H1 (cell line): Measurements from ENCODE around the gene ALG14. TPM values are rescaled to one million over a fixed set of nuclear protein-coding genes. Genes with fewer than 3 reads are reported as not detected.

Experiments used
- ATF3 ChIP-seq: IDR thresholded peaks from 2 replicates; pipeline ENCODE4 v1.6.1; 2011; ENCODE audit warnings: low read depth, mild to moderate bottlenecking, low read length; ENCODE audit not compliant: insufficient read depth
- EP300 ChIP-seq, 2 experiments: IDR thresholded peaks; 1 replicate in 1 of 2; 2 replicates in 1 of 2; pipeline ENCODE4 v1.6.1; 2011 to 2012; ENCODE audit warnings: low read depth in 2 of 2, low read length in 2 of 2, mild to moderate bottlenecking in 2 of 2, borderline replicate concordance in 1 of 2, inconsistent platforms in 1 of 2, moderate library complexity in 1 of 2
- FOSL1 ChIP-seq: IDR thresholded peaks from 2 replicates; pipeline ENCODE4 v1.6.1; 2011; ENCODE audit warnings: mild to moderate bottlenecking, low read depth, low read length, moderate library complexity; ENCODE audit not compliant: insufficient read depth
- MAFK ChIP-seq: IDR thresholded peaks from 2 replicates; pipeline ENCODE4 v1.6.1; 2012; ENCODE audit warnings: low read depth, mild to moderate bottlenecking, improper control_type of control experiment, low read length
- MAX ChIP-seq: IDR thresholded peaks from 2 replicates; pipeline ENCODE4 v1.6.1; 2012; ENCODE audit warnings: inconsistent platforms
- RBBP5 ChIP-seq: IDR thresholded peaks from 2 replicates; pipeline ENCODE4 v1.7.1; 2012; ENCODE audit warnings: low read depth, mild to moderate bottlenecking, inconsistent platforms, low read length, moderate library complexity, borderline replicate concordance
- SP2 ChIP-seq: IDR thresholded peaks from 2 replicates; pipeline ENCODE4 v1.6.1; 2012; ENCODE audit warnings: mild to moderate bottlenecking, low read length, inconsistent platforms
- TCF12 ChIP-seq: IDR thresholded peaks from 2 replicates; pipeline ENCODE4 v1.6.1; 2011; ENCODE audit warnings: low read depth, mild to moderate bottlenecking, low read length
- polyA plus RNA-seq, 7 experiments: library from polyadenylated mRNA; depleted of rRNA in 3 of 7; stranded (reverse) in 5 of 7; unstranded in 2 of 7; fragments of >200 nt in 5 of 7; fragments of 200-250 nt in 2 of 7; gene quantifications; 1 replicate in 5 of 7; 2 replicates in 1 of 7; 4 replicates in 1 of 7; pipeline versions ENCODE4 v1.2.1 to v1.2.3, GENCODE V29; 2011 to 2013; ENCODE audit warnings: missing spikeins in 2 of 7, mixed read lengths in 2 of 7
- total RNA-seq: library from RNA; stranded (reverse); fragmentation: NEBNext Ultra II Directional; extraction: Animal tissue kit (Norgen Biotek cat#: 25700); gene quantifications from 2 replicates; pipeline ENCODE4 v1.2.1, GENCODE V29; 2021

The ALG14 gene
- total and polyA plus RNA-seq, 2 of the 8 experiments (the other 6 are each of a cell fraction or from before 2014, with no cell fraction given), result 0.95 to 1.3 TPM

GRCh38 chr1:94936861-94937620 is 135.7 kb downstream of the ALG14 start (continued):
- TF ChIP-seq RBBP5 (no peak), ATF3 (no peak), SP2 (no peak), EP300 (IDR thresholded peaks at IDR 0.05; ENCODE audit: borderline replicate concordance in 1 of 2, low read depth in 2 of 2, low read length in 2 of 2) (0 out of 3 replicates have a peak, but pooled peaks of 1 of the 2 experiments have one; percentile 13), MAFK (peak; percentile 67), TCF12 (no peak), FOSL1 (no peak), MAX (no peak)
